AG04450 (cell line): ENCODE results near the gene SKP1. TPM values are rescaled to one million over a fixed set of nuclear protein-coding genes. Genes with fewer than 3 reads are reported as not detected.

ENCODE experiments used
- CTCF ChIA-PET: fragments of 300-600, 350-600 bp; formaldehyde crosslinking; extraction: SDS; loops from one replicate; lab custom pipeline; 2022; ENCODE audit warnings: antibody characterized with exemption, inconsistent platforms; lab: Charles Lee
- POLR2A ChIA-PET: fragments of 350-600 bp; formaldehyde crosslinking; extraction: SDS; loops from one replicate; lab custom pipeline; 2021; ENCODE audit warnings: antibody characterized with exemption, inconsistent platforms; lab: Yijun Ruan, JAX
- DNase-seq: peaks from one replicate; pipeline ENCODE4 v3.0.0-alpha.2; 2011; ENCODE audit warnings: low read depth, low spot score
- H3K27ac ChIP-seq: one replicate; pipeline ENCODE4 v1.5.1; 2012; ENCODE audit warnings: low read depth, low read length, control low read depth
- H3K27me3 ChIP-seq: one replicate; pipeline ENCODE4 v1.6.0; 2012; ENCODE audit warnings: low read length; ENCODE audit not compliant: control insufficient read depth, insufficient read depth
- H3K4me3 ChIP-seq: 2 replicates; pipeline ENCODE4 v1.5.1; 2011; ENCODE audit warnings: mild to moderate bottlenecking, low read depth, low read length, control low read depth
- H3K9me3 ChIP-seq: 2 replicates; pipeline ENCODE4 v1.5.1; 2012; ENCODE audit warnings: low read length; ENCODE audit not compliant: control insufficient read depth, insufficient read depth
- CTCF ChIP-seq: IDR thresholded peaks from 2 replicates; pipeline ENCODE4 v1.5.1; 2011; ENCODE audit warnings: low read depth, low read length, control low read depth, inconsistent platforms
- polyA plus RNA-seq: library from polyadenylated mRNA; depleted of rRNA; stranded (reverse); fragments of >200 nt; gene quantifications from 2 replicates; pipeline ENCODE4 v1.2.3, GENCODE V29; 2011

SKP1 gene
- polyA plus RNA-seq, 1 experiment = 1,036 TPM

- H3K27me3 ChIP-seq = peaks cover 6% of the 10 kb centered on the region
- no peak within 1 kb of the TSS for H3K27ac ChIP-seq
Measured at GRCh38 chr5:134113902-134114875, 62.6 kb downstream of the SKP1 start, which contains the start of gene TCF7. TSS of gene TCF7 (plus strand) at chr5:134114681. CDS start at chr5:134114907, 226 bp downstream.

GRCh38 chr5:134113363-134113889, 63.3 kb downstream of the SKP1 start:
- no peak overlapping the region for H3K27ac ChIP-seq

More at GRCh38 chr5:134113902-134114875, 62.6 kb downstream of the SKP1 start, which contains the start of gene TCF7:
- ChIA-PET POLR2A (no interaction called here), CTCF (interaction anchor here (0.6 to 4.2 kb wide), 3 partner anchors 13 to 1748 kb away, joined by 3 to 31 read pairs (median 3); no protein-coding TSS in a partner anchor)
- no peak for TF ChIP-seq CTCF
- peak; percentile 55 for DNase-seq
- Histone ChIP-seq H3K9me3 (no peaks in the 10 kb centered on the region; the same call in 1 of the 2 replicates), H3K4me3 (peak within 1 kb of the TSS; percentile 64)

GRCh38 chr5:134112726-134113362, 63.9 kb downstream of the SKP1 start:
- Histone ChIP-seq H3K27me3 (peaks cover 6% of the 10 kb centered on the region), H3K9me3 (no peaks in the 10 kb centered on the region; the same call in 1 of the 2 replicates), H3K27ac (no peak overlapping the region), H3K4me3 (no peak overlapping the region)
- no peak for TF ChIP-seq CTCF
- no peak for DNase-seq
- ChIA-PET POLR2A (no interaction called here), CTCF (interaction anchor here (1.1 to 4.2 kb wide), 4 partner anchors 11 to 133 kb away, joined by 4 to 34 read pairs (median 24); no protein-coding TSS in a partner anchor)

More at GRCh38 chr5:134113363-134113889, 63.3 kb downstream of the SKP1 start:
- ChIA-PET POLR2A (no interaction called here), CTCF (interaction anchor here (1.4 to 4.2 kb wide), 4 partner anchors 12 to 74 kb away, joined by 3 to 34 read pairs (median 24); no protein-coding TSS in a partner anchor)
- no peak overlapping the region for H3K4me3 ChIP-seq
- no peak for DNase-seq
- H3K27me3 ChIP-seq = peaks cover 6% of the 10 kb centered on the region
- no peaks in the 10 kb centered on the region; the same call in 1 of the 2 replicates for H3K9me3 ChIP-seq
- TF ChIP-seq CTCF = no peak

- POLR2A ChIA-PET = no interaction called here
Measured at GRCh38 chr5:134111741-134112647, 64.8 kb downstream of the SKP1 start.

More at GRCh38 chr5:134111741-134112647, 64.8 kb downstream of the SKP1 start:
- H3K4me3 ChIP-seq = no peak overlapping the region
- no peaks in the 10 kb centered on the region; the same call in 1 of the 2 replicates for H3K9me3 ChIP-seq
- no peak overlapping the region for H3K27ac ChIP-seq
- H3K27me3 ChIP-seq = peaks cover 7% of the 10 kb centered on the region
- TF ChIP-seq CTCF = no peak
- no peak for DNase-seq
- CTCF ChIA-PET = interaction anchor here (0.6 to 4.2 kb wide), 5 partner anchors 11 to 767 kb away, joined by 4 to 34 read pairs (median 17); no protein-coding TSS in a partner anchor
